HepG2 (cell line): ENCODE data around the gene TIMP4. TPM values are rescaled to one million over a fixed set of nuclear protein-coding genes. Genes with fewer than 3 reads are reported as not detected.

Experiments used
- ATAC-seq: fragments of 200-7000 bp; cut with Tn5 transposase; 3 replicates; pipeline ENCODE4 v1.9.1; 2020; ENCODE audit warnings: mild to moderate bottlenecking, moderate library complexity
- BruUV-seq: library from RNA; stranded (reverse); fragments of 400-500 nt; replicated peaks from 2 replicates; lab custom pipeline; 2021; lab: Mats Ljungman, UMichigan
- CTCF ChIA-PET: fragments of 300-600 bp; formaldehyde crosslinking; extraction: SDS; loops from one replicate; lab custom pipeline; 2021; ENCODE audit warnings: low total read pairs, inconsistent platforms, low intra/inter-chr PET ratio; lab: Yijun Ruan, JAX
- POLR2A ChIA-PET: fragments of 350-600 bp; sonication (Branson Sonifier 250); formaldehyde crosslinking; loops from one replicate; lab custom pipeline; 2020; ENCODE audit warnings: antibody characterized with exemption, inconsistent platforms; lab: Yijun Ruan, JAX
- DNase-seq: peaks from one replicate; pipeline ENCODE4 v3.0.0-alpha.2; 2015; ENCODE audit warnings: low spot score
- FAIRE-seq: peaks from 3 replicates; lab custom pipeline; 2011; peaks lifted over from hg19 to GRCh38; lab: Jason Lieb, UNC
- H2AFZ ChIP-seq: one replicate; pipeline ENCODE4 v1.6.1; 2011; ENCODE audit warnings: low read length, inconsistent platforms
- H3K27ac ChIP-seq: fragments of 300-600 bp; 3 replicates; pipeline ENCODE4 v1.8.0; 2011; ENCODE audit warnings: mixed run types, mild to moderate bottlenecking, mixed read lengths, low read length, inconsistent platforms; ENCODE audit not compliant: insufficient read depth; ENCODE audit errors: extremely low read length
- H3K27me3 ChIP-seq, 2 experiments: fragments of 200-600 bp in 1 of 2; 2 replicates in 1 of 2; 3 replicates in 1 of 2; pipeline versions ENCODE4 v1.6.0 to v1.8.0; 2011; ENCODE audit warnings: low read length in 2 of 2, mild to moderate bottlenecking in 2 of 2, moderate library complexity in 2 of 2, inconsistent platforms in 1 of 2; ENCODE audit not compliant: insufficient read depth in 2 of 2, control insufficient read depth in 1 of 2
- H3K36me3 ChIP-seq, 2 experiments: fragments of 200-600 bp in 1 of 2; replicated peaks in 1 of 2; 2 replicates in 1 of 2; 3 replicates in 1 of 2; pipeline versions ENCODE4 v1.5.1 to v1.8.0; 2011; ENCODE audit warnings: low read length in 2 of 2, inconsistent platforms in 1 of 2; ENCODE audit not compliant: insufficient read depth in 2 of 2, control insufficient read depth in 1 of 2
- H3K4me1 ChIP-seq: 2 replicates; pipeline ENCODE4 v1.5.1; 2012; ENCODE audit warnings: low read length, inconsistent platforms; ENCODE audit not compliant: insufficient read depth
- H3K4me2 ChIP-seq: 2 replicates; pipeline ENCODE4 v1.6.0; 2011; ENCODE audit warnings: low read depth, low read length, inconsistent platforms
- H3K4me3 ChIP-seq, 3 experiments: fragments of 200-600 bp in 1 of 3; sonication (generic), shearing (Covaris generic) in 1 of 3; replicated peaks in 1 of 3; 2 replicates each; pipeline ENCODE4 v1.5.1; 2011 to 2016; ENCODE audit warnings: low read length in 3 of 3, inconsistent platforms in 2 of 3, low read depth in 2 of 3, mild to moderate bottlenecking in 2 of 3, control low read depth in 1 of 3, mixed read lengths in 1 of 3; ENCODE audit not compliant: insufficient read depth in 1 of 3
- H3K79me2 ChIP-seq: one replicate; pipeline ENCODE4 v1.6.1; 2011; ENCODE audit warnings: low read length, inconsistent platforms; ENCODE audit not compliant: insufficient read depth
- H3K9ac ChIP-seq: 2 replicates; pipeline ENCODE4 v1.6.0; 2011; ENCODE audit warnings: mild to moderate bottlenecking, low read depth, low read length, inconsistent platforms; ENCODE audit not compliant: insufficient read depth
- H3K9me3 ChIP-seq: 2 replicates; pipeline ENCODE4 v1.5.1; 2012; ENCODE audit warnings: mild to moderate bottlenecking, low read length
- H4K20me1 ChIP-seq: 2 replicates; pipeline ENCODE4 v1.6.0; 2011; ENCODE audit warnings: inconsistent platforms, mild to moderate bottlenecking, low read length, moderate library complexity; ENCODE audit not compliant: insufficient read depth
- ATF1 ChIP-seq: IDR thresholded peaks from 2 replicates; pipeline ENCODE4 v1.6.1; 2016; ENCODE audit warnings: mild to moderate bottlenecking, control low read depth
- CAMTA2 ChIP-seq: sonication (generic); formaldehyde crosslinking; IDR thresholded peaks from 2 replicates; pipeline ENCODE4 v1.4.0; 2020; ENCODE audit warnings: mild to moderate bottlenecking, missing genetic modification reagents, borderline replicate concordance
- CEBPZ ChIP-seq: IDR thresholded peaks from 2 replicates; pipeline ENCODE4 v1.6.1; 2012; ENCODE audit warnings: low read length, improper control_type of control experiment
- HOXD1 ChIP-seq: sonication (generic); formaldehyde crosslinking; IDR thresholded peaks from 2 replicates; pipeline ENCODE4 v1.5.0; 2020; ENCODE audit warnings: missing genetic modification reagents
- REST ChIP-seq, 2 experiments: IDR thresholded peaks; 2 replicates each; pipeline ENCODE4 v1.6.1; 2011 to 2012; ENCODE audit warnings: low read length in 2 of 2, borderline replicate concordance in 1 of 2, low read depth in 1 of 2, mild to moderate bottlenecking in 1 of 2, moderate library complexity in 1 of 2
- RNF219 ChIP-seq: sonication (generic); formaldehyde crosslinking; IDR thresholded peaks from 2 replicates; pipeline ENCODE4 v1.5.0; 2020; ENCODE audit warnings: mild to moderate bottlenecking, missing genetic modification reagents
- ZBTB39 ChIP-seq: sonication (generic); formaldehyde crosslinking; IDR thresholded peaks from 2 replicates; pipeline ENCODE4 v1.5.0; 2020; ENCODE audit warnings: missing genetic modification reagents
- ZC3H4 ChIP-seq: sonication (generic); formaldehyde crosslinking; IDR thresholded peaks from 2 replicates; pipeline ENCODE4 v1.4.0; 2020; ENCODE audit warnings: missing genetic modification reagents, borderline replicate concordance
- ZNF432 ChIP-seq: sonication (generic); formaldehyde crosslinking; IDR thresholded peaks from 2 replicates; pipeline ENCODE4 v1.5.0; 2020; ENCODE audit warnings: missing genetic modification reagents, mild to moderate bottlenecking, borderline replicate concordance
- ZSCAN20 ChIP-seq: sonication (generic); formaldehyde crosslinking; IDR thresholded peaks from 2 replicates; pipeline ENCODE4 v1.4.0; 2020; ENCODE audit warnings: missing genetic modification reagents, mild to moderate bottlenecking, borderline replicate concordance
- WGBS: methylation state at CpG from one replicate; pipeline ENCODE4 v1.1.6; 2017; ENCODE audit warnings: low lambda C conversion rate; 5-methylcytosine and 5-hydroxymethylcytosine counted together
- in situ Hi-C: cut with HindIII; loops from 2 replicates; pipeline ENCODE4 v1.10.0; 2017; ENCODE audit warnings: low pct_unique_long_range_greater_than_20kb; ENCODE audit not compliant: extremely low pct_ligation_motif_present
- intact Hi-C: fragments of 100-400 bp; cut with micrococcal nuclease; formaldehyde crosslinking; loops from one replicate; pipeline ENCODE4 v1.10.0; 2022; ENCODE audit not compliant: unreplicated experiment
- polyA plus RNA-seq, 8 experiments: library from polyadenylated mRNA; depleted of rRNA in 3 of 8; stranded (reverse) in 7 of 8; unstranded in 1 of 8; fragments of >200 nt; fragmentation: Illumina TruSeq in 4 of 8; extraction: Trizol in 4 of 8; gene quantifications; 2 replicates each; pipeline versions ENCODE4 v1.2.1 to v1.2.3, GENCODE V29; 2011 to 2016; ENCODE audit warnings: low read depth in 4 of 8, missing spikeins in 1 of 8, mixed read lengths in 1 of 8; ENCODE audit not compliant: insufficient read depth in 1 of 8
- total RNA-seq, 5 experiments: library from RNA; depleted of rRNA; stranded (reverse); fragments of >200 nt; fragmentation: Illumina TruSeq; extraction: Trizol; gene quantifications; 2 replicates each; pipeline ENCODE4 v1.2.3, GENCODE V29; 2016; ENCODE audit warnings: low read depth in 1 of 5

The TIMP4 gene
- total and polyA plus RNA-seq, 2 of the 13 experiments (the other 11 are each of a cell fraction or from before 2014, with no cell fraction given): 0.05 to 0.07 TPM

- no peak for TF ChIP-seq RNF219 (CRISPR knock-in tag)
- TF ChIP-seq CAMTA2 (CRISPR knock-in tag): no peak
These were observed 26.5 kb upstream of the TIMP4 start (continued) for GRCh38 chr3:12185172-12185710.

GRCh38 chr3:12184541-12184940, 25.8 kb upstream of the TIMP4 start:
- Histone ChIP-seq H2AFZ (no peak overlapping the region), H3K9ac (no peak overlapping the region), H3K36me3 (no peaks in the 10 kb centered on the region), H3K4me1 (peaks cover 32% of the 10 kb centered on the region), H4K20me1 (no peaks in the 10 kb centered on the region), H3K27ac (no peak overlapping the region), H3K27me3 (peaks cover 0 to 30% of the 10 kb centered on the region in 2 experiments; a peak in 4 of 5 replicates), H3K79me2 (no peaks in the 10 kb centered on the region), H3K4me2 (no peak overlapping the region), H3K4me3 (no peak overlapping the region), H3K9me3 (no peaks in the 10 kb centered on the region)
- BruUV-seq: no TSS peak
- DNase-seq (no peak), ATAC-seq (no peak), FAIRE-seq (no peak)
- in situ Hi-C loops: no loop called here
- ChIA-PET POLR2A (no interaction called here), CTCF (no interaction called here)
- 65% methylated on average over 5 of the region's 5 CpGs for WGBS
- TF ChIP-seq ZBTB39 (CRISPR knock-in tag) (no peak), CEBPZ (no peak), ATF1 (CRISPR knock-in tag) (no peak), HOXD1 (CRISPR knock-in tag) (no peak), ZSCAN20 (CRISPR knock-in tag) (no peak), REST (IDR thresholded peaks at IDR 0.05; ENCODE audit: borderline replicate concordance in 1 of 2, low read depth in 1 of 2, low read length in 2 of 2) (peak in 1 of 2 experiments; percentile 78; a peak in 3 of 4 replicates), ZNF432 (CRISPR knock-in tag) (no peak), ZC3H4 (CRISPR knock-in tag) (no peak)
- intact Hi-C loops: no loop called here
